DOHH2 (cell line): ENCODE measurements around the gene C5.

Source experiments
- H3F3A ChIP-seq: fragments of 200-600 bp; sonication (generic), shearing (Covaris generic); 2 replicates; pipeline ENCODE4 v1.6.0; 2016; ENCODE audit warnings: antibody characterized with exemption, mild to moderate bottlenecking; ENCODE audit not compliant: control insufficient read depth, insufficient read depth
- H3K27ac ChIP-seq: fragments of 200-600 bp; sonication (generic); 2 replicates; pipeline ENCODE4 v1.5.1; 2014; ENCODE audit warnings: low read depth, mild to moderate bottlenecking, low read length, moderate library complexity
- H3K27me3 ChIP-seq: fragments of 200-600 bp; sonication (generic); 2 replicates; pipeline ENCODE4 v1.6.1; 2014; ENCODE audit warnings: mild to moderate bottlenecking, low read length, mixed read lengths; ENCODE audit not compliant: control insufficient read depth
- H3K36me3 ChIP-seq: fragments of 200-600 bp; sonication (generic); 2 replicates; pipeline ENCODE4 v1.6.1; 2014; ENCODE audit warnings: mild to moderate bottlenecking, low read length, moderate library complexity, mixed read lengths; ENCODE audit not compliant: control insufficient read depth
- H3K4me1 ChIP-seq: fragments of 200-600 bp; sonication (generic); 2 replicates; pipeline ENCODE4 v1.6.1; 2014; ENCODE audit warnings: mild to moderate bottlenecking, low read length, mixed read lengths; ENCODE audit not compliant: control insufficient read depth
- H3K4me2 ChIP-seq: fragments of 200-600 bp; sonication (generic); 2 replicates; pipeline ENCODE4 v1.6.0; 2014; ENCODE audit warnings: mild to moderate bottlenecking, low read length, moderate library complexity
- H3K4me3 ChIP-seq: fragments of 200-600 bp; sonication (generic); 2 replicates; pipeline ENCODE4 v1.5.1; 2014; ENCODE audit warnings: mild to moderate bottlenecking, low read length, mixed read lengths
- H3K79me2 ChIP-seq: fragments of 200-600 bp; sonication (generic); 2 replicates; pipeline ENCODE4 v1.6.1; 2014; ENCODE audit warnings: mild to moderate bottlenecking, low read length, mixed read lengths; ENCODE audit not compliant: control insufficient read depth
- H3K9me2 ChIP-seq: fragments of 200-600 bp; sonication (generic); replicated peaks from 2 replicates; pipeline ENCODE4 v1.6.1; 2014; ENCODE audit warnings: mild to moderate bottlenecking, low read length, mixed read lengths; ENCODE audit not compliant: control insufficient read depth
- H3K9me3 ChIP-seq: fragments of 200-600 bp; sonication (generic); 2 replicates; pipeline ENCODE4 v1.6.1; 2014; ENCODE audit warnings: antibody characterized with exemption, low read length, mixed read lengths; ENCODE audit not compliant: control insufficient read depth, insufficient read depth
- H4K20me1 ChIP-seq: fragments of 200-600 bp; sonication (generic); 2 replicates; pipeline ENCODE4 v1.6.0; 2014; ENCODE audit warnings: low read depth, mild to moderate bottlenecking, antibody characterized with exemption, low read length, moderate library complexity; ENCODE audit not compliant: control insufficient read depth, insufficient read depth
- EZH2phosphoT487 ChIP-seq: fragments of 200-600 bp; sonication (generic); IDR thresholded peaks from 2 replicates; pipeline ENCODE4 v1.6.1; 2017; ENCODE audit warnings: borderline replicate concordance, mild to moderate bottlenecking, antibody characterized with exemption, low read length, moderate library complexity, mixed read lengths
- TF ChIP-seq, protein P1 (sequence below): fragments of 200-600 bp; sonication (generic); IDR thresholded peaks from one replicate; pipeline ENCODE4 v1.5.1; 2014; ENCODE audit warnings: antibody characterized with exemption, mild to moderate bottlenecking, low read depth, low read length; ENCODE audit not compliant: poor library complexity, severe bottlenecking

Gene C5

DNA sequence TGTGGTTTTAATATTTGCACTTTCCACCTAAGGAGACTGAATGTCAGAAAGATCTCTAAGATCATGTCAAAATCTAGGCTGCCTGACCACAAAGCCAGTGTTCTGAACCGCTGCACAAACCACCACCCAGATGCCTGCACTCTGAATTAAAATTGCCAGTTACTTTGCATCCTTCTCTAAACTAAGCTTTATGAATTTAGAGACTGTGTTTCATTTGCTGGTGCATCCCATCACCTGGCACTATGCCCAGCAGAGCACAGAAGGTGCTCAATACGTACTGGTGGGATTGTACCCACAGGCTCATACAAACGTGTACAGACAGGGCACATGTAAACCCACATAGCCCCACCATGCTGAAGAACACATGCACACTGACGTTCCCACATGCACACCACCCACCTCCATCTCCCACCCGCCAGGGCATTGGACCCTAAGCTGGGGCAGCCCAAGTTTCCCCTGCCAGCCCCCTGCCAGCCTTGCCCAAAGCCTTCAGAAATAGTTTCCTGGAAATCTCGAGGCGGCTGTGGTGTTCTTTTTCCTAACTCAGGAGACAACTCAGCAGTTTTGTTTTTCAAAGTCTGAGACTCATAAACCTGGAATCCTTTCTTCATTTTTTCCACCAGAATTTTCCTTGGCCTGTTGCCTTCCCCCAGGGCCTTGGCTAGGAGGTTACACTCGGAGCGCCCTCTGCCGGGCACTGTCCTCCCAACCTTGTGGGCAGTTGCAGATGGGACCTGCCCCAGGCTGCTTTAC, 113.9 kb downstream of the C5 start:
- Histone ChIP-seq H3K4me1 (peaks cover 74% of the 10 kb centered on the region), H3F3A (peaks cover 46% of the 10 kb centered on the region), H3K36me3 (no peaks in the 10 kb centered on the region), H3K79me2 (no peaks in the 10 kb centered on the region), H3K9me2 (no peaks in the 10 kb centered on the region), H4K20me1 (no peaks in the 10 kb centered on the region), H3K9me3 (no peaks in the 10 kb centered on the region), H3K4me3 (peak overlapping the region; percentile 59), H3K27ac (peak overlapping the region; percentile 93), H3K27me3 (no peaks in the 10 kb centered on the region), H3K4me2 (peak overlapping the region; percentile 86)
- no peak for TF ChIP-seq EZH2phosphoT487
- TF ChIP-seq, protein P1, sequence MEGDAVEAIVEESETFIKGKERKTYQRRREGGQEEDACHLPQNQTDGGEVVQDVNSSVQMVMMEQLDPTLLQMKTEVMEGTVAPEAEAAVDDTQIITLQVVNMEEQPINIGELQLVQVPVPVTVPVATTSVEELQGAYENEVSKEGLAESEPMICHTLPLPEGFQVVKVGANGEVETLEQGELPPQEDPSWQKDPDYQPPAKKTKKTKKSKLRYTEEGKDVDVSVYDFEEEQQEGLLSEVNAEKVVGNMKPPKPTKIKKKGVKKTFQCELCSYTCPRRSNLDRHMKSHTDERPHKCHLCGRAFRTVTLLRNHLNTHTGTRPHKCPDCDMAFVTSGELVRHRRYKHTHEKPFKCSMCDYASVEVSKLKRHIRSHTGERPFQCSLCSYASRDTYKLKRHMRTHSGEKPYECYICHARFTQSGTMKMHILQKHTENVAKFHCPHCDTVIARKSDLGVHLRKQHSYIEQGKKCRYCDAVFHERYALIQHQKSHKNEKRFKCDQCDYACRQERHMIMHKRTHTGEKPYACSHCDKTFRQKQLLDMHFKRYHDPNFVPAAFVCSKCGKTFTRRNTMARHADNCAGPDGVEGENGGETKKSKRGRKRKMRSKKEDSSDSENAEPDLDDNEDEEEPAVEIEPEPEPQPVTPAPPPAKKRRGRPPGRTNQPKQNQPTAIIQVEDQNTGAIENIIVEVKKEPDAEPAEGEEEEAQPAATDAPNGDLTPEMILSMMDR: peak; percentile 98

DNA sequence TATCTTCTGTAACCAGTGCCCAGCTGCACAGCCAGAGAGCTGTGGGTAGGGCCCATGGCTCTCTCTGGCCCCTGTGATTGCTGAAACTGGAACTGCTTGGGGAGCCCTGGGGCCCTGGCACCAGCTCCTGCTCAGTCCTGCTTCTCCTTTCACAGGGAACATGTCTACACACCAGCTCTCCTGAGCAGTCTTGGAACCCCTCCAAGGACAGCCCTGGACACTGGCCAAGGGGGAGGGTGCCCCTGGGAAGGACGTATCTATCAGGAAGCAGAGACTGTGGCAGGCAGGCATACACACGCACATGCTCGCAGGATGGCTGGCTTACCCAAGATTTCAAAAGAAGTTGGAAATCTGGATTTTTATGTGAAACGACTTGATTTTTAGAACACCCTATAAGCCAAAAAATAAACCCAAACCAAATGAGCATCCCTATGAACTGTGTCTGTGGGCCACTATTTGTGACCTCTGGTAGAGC, 114.7 kb downstream of the C5 start:
- H3K4me1 ChIP-seq: peaks cover 80% of the 10 kb centered on the region
- H3K27me3 ChIP-seq: no peaks in the 10 kb centered on the region
- peak overlapping the region; percentile 59 for H3K4me3 ChIP-seq
- no peaks in the 10 kb centered on the region for H4K20me1 ChIP-seq
- no peaks in the 10 kb centered on the region for H3K9me3 ChIP-seq
- H3K79me2 ChIP-seq: no peaks in the 10 kb centered on the region
- H3K9me2 ChIP-seq: no peaks in the 10 kb centered on the region
- peak overlapping the region; percentile 93 for H3K27ac ChIP-seq
- H3K4me2 ChIP-seq: peak overlapping the region; percentile 86
- peaks cover 50% of the 10 kb centered on the region for H3F3A ChIP-seq
- no peak for TF ChIP-seq EZH2phosphoT487
- TF ChIP-seq, protein P1: no peak
- no peaks in the 10 kb centered on the region for H3K36me3 ChIP-seq

DNA sequence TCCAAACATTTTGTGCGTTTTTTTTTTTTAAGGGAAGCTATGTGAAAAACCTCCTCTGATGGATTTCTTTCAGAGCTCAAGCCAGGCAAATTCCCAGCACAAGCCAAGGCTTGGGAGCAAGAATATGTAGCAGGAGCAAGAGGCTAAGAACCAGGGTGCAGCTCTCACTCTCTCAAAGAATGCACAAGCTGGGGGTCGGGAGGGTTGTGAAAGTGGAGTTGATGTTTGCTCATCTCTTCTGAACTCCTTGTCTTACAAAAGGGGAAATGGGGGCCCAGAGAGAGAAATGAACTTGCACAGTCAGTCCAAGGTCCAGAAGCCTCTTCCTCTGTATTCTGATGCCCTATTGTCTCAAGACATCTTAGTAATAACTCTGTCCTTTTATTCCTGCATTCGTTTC, 115.8 kb downstream of the C5 start:
- TF ChIP-seq, protein P1: no peak
- no peak for TF ChIP-seq EZH2phosphoT487
- H3F3A ChIP-seq: peaks cover 55% of the 10 kb centered on the region

More for the DNA sequence above, 115.8 kb downstream of the C5 start:
- Histone ChIP-seq H3K27me3 (no peaks in the 10 kb centered on the region), H3K9me3 (no peaks in the 10 kb centered on the region), H3K4me1 (peaks cover 86% of the 10 kb centered on the region), H3K79me2 (no peaks in the 10 kb centered on the region), H3K9me2 (no peaks in the 10 kb centered on the region), H4K20me1 (no peaks in the 10 kb centered on the region), H3K4me2 (peak overlapping the region; percentile 86), H3K4me3 (peak overlapping the region; percentile 59), H3K36me3 (no peaks in the 10 kb centered on the region), H3K27ac (peak overlapping the region; percentile 93)
